CD4-positive, alpha-beta T cell (primary cell): ENCODE data around the gene CCDC70. TPM values are rescaled to one million over a fixed set of nuclear protein-coding genes. Genes with fewer than 3 reads are reported as not detected.
"Not testable (repeated sequence)": the region's sequence is repeated elsewhere in the genome, so short reads cannot be mapped to it uniquely, and the experiment has no call there.

Source experiments
- ATAC-seq: fragments of 200-7000 bp; cut with Tn5 transposase; one replicate; pipeline ENCODE4 v1.10.0; 2022; ENCODE audit warnings: mild to moderate bottlenecking; ENCODE audit not compliant: poor library complexity
- CTCF ChIA-PET: fragments of 350-600 bp; sonication (Branson Sonifier 250); formaldehyde crosslinking; loops from one replicate; lab custom pipeline; 2021; ENCODE audit warnings: antibody characterized with exemption, inconsistent platforms; lab: Charles Lee
- POLR2A ChIA-PET: fragments of 350-600 bp; sonication (Branson Sonifier 250); formaldehyde crosslinking; loops from one replicate; lab custom pipeline; 2021; ENCODE audit warnings: antibody characterized with exemption, inconsistent platforms; lab: Charles Lee
- DNase-seq, 14 experiments: peaks; one replicate each; pipeline ENCODE4 v3.0.0-alpha.2; 2013 to 2020; ENCODE audit warnings: mixed read lengths in 2 of 14
- H3K27ac ChIP-seq, 2 donors: one replicate each; pipeline versions ENCODE4 v1.5.1 to v1.7.0; 2013; ENCODE audit warnings: low read length in 2 of 2, low read depth in 1 of 2, mild to moderate bottlenecking in 1 of 2
- H3K27me3 ChIP-seq, 2 experiments: 1 replicate in 1 of 2; 2 replicates in 1 of 2; pipeline versions ENCODE4 v1.6.1 to v1.7.0; 2013; ENCODE audit warnings: low read length in 2 of 2, control low read depth in 1 of 2, mild to moderate bottlenecking in 1 of 2, moderate library complexity in 1 of 2; ENCODE audit not compliant: insufficient read depth in 2 of 2, control insufficient read depth in 1 of 2
- H3K36me3 ChIP-seq: one replicate; pipeline ENCODE4 v1.6.1; 2013; ENCODE audit warnings: low read length, control low read depth; ENCODE audit not compliant: insufficient read depth
- H3K4me1 ChIP-seq: one replicate; pipeline ENCODE4 v1.6.1; 2013; ENCODE audit warnings: low read length, control low read depth; ENCODE audit not compliant: insufficient read depth
- H3K4me3 ChIP-seq: one replicate; pipeline ENCODE4 v1.5.1; 2013; ENCODE audit warnings: mild to moderate bottlenecking, low read length, moderate library complexity
- H3K9me3 ChIP-seq, 2 experiments: 1 replicate in 1 of 2; 2 replicates in 1 of 2; pipeline versions ENCODE4 v1.6.1 to v1.7.0; 2013; ENCODE audit warnings: low read length in 2 of 2, mild to moderate bottlenecking in 2 of 2, control low read depth in 1 of 2, moderate library complexity in 1 of 2; ENCODE audit not compliant: control insufficient read depth in 1 of 2, insufficient read depth in 1 of 2
- H3K27ac Mint-ChIP-seq: one replicate; pipeline ENCODE4 v1.8.0; 2020; ENCODE audit warnings: mixed read lengths
- H3K27me3 Mint-ChIP-seq: one replicate; pipeline ENCODE4 v1.8.0; 2021; ENCODE audit warnings: mixed read lengths
- H3K36me3 Mint-ChIP-seq: one replicate; pipeline ENCODE4 v1.8.0; 2021; ENCODE audit warnings: low read depth, mixed read lengths
- H3K4me1 Mint-ChIP-seq: one replicate; pipeline ENCODE4 v1.8.0; 2021; ENCODE audit warnings: low read depth, mixed read lengths
- H3K4me3 Mint-ChIP-seq: one replicate; pipeline ENCODE4 v1.8.0; 2020; ENCODE audit warnings: mild to moderate bottlenecking, mixed read lengths
- H3K9me3 Mint-ChIP-seq: one replicate; pipeline ENCODE4 v1.8.0; 2020; ENCODE audit warnings: mixed read lengths
- CTCF ChIP-seq: fragments of 200-600 bp; IDR thresholded peaks from one replicate; pipeline ENCODE4 v1.8.0; 2022; ENCODE audit warnings: antibody characterized with exemption, mild to moderate bottlenecking
- intact Hi-C, 2 experiments: fragments of 100-400 bp; cut with DNase I in 1 of 2; cut with micrococcal nuclease in 1 of 2; formaldehyde crosslinking; loops; one replicate each; pipeline versions ENCODE4 v1.15.1 to v1.9.0; 2023 to 2025; cut with DNase I, micrococcal nuclease
- total RNA-seq, 174 experiments: library from RNA in 2 of 174; stranded (reverse) in 2 of 174; gene quantifications; one replicate each; pipeline ENCODE4 v1.2.3 and lab custom pipeline; 2021 to 2026

The CCDC70 gene
- total RNA-seq, 2 experiments from 2014 or later, result not detected

- TF ChIP-seq CTCF, result no peak
- Mint-ChIP-seq H3K9me3 (no peaks in the 10 kb centered on the region), H3K4me3 (no peak overlapping the region), H3K4me1 (peaks cover 22% of the 10 kb centered on the region), H3K27me3 (no peaks in the 10 kb centered on the region), H3K27ac (no peak overlapping the region), H3K36me3 (no peaks in the 10 kb centered on the region)
- no peak overlapping the region for H3K4me3 ChIP-seq
- ChIA-PET CTCF (no interaction called here), POLR2A (no interaction called here)
- peaks cover 9% of the 10 kb centered on the region for H3K4me1 ChIP-seq
- no peaks in the 10 kb centered on the region for H3K9me3 ChIP-seq
- no peak overlapping the region for H3K27ac ChIP-seq
- H3K36me3 ChIP-seq, result no peaks in the 10 kb centered on the region
- H3K27me3 ChIP-seq, result no peaks in the 10 kb centered on the region
- ATAC-seq (no peak), DNase-seq (no peak)
- intact Hi-C loops, result no loop called here
Observed at GRCh38 chr13:51906581-51906980, 44.8 kb downstream of the CCDC70 start.

GRCh38 chr13:51907040-51907732 lies 45.4 kb downstream of the CCDC70 start:
- ATAC-seq (no peak), DNase-seq (no peak)
- CTCF ChIA-PET, result no interaction called here
- no peaks in the 10 kb centered on the region for H3K27me3 ChIP-seq
- TF ChIP-seq CTCF, result no peak
- no peak overlapping the region for H3K4me3 Mint-ChIP-seq
- H3K36me3 Mint-ChIP-seq, result no peaks in the 10 kb centered on the region
- H3K36me3 ChIP-seq, result no peaks in the 10 kb centered on the region
- no peak overlapping the region for H3K4me3 ChIP-seq
- peaks cover 22% of the 10 kb centered on the region for H3K4me1 Mint-ChIP-seq
- no peak overlapping the region for H3K27ac ChIP-seq
- H3K9me3 Mint-ChIP-seq, result no peaks in the 10 kb centered on the region
- POLR2A ChIA-PET, result no interaction called here
- no peaks in the 10 kb centered on the region for H3K9me3 ChIP-seq
- intact Hi-C loops, result no loop called here
- H3K27ac Mint-ChIP-seq, result no peak overlapping the region
- peaks cover 9% of the 10 kb centered on the region for H3K4me1 ChIP-seq
- no peaks in the 10 kb centered on the region for H3K27me3 Mint-ChIP-seq

- H3K27me3 ChIP-seq, H3K36me3 Mint-ChIP-seq, H3K4me1 ChIP-seq, H3K27me3 Mint-ChIP-seq, POLR2A ChIA-PET, H3K27ac ChIP-seq, DNase-seq, intact Hi-C loops, H3K9me3 ChIP-seq, CTCF ChIA-PET, H3K9me3 Mint-ChIP-seq, H3K36me3 ChIP-seq, H3K4me3 ChIP-seq, H3K27ac Mint-ChIP-seq, ATAC-seq: not testable (repeated sequence)
- H3K4me1 Mint-ChIP-seq, result peaks cover 15% of the 10 kb centered on the region
- peak overlapping the region; percentile 48 for H3K4me3 Mint-ChIP-seq
Observed at GRCh38 chr13:51909265-51909664, 47.5 kb downstream of the CCDC70 start.

GRCh38 chr13:51910508-51910907 lies 48.7 kb downstream of the CCDC70 start:
- intact Hi-C loops, result no loop called here
- Mint-ChIP-seq H3K27me3 (no peaks in the 10 kb centered on the region), H3K36me3 (no peaks in the 10 kb centered on the region), H3K4me3 (no peak overlapping the region), H3K4me1 (peaks cover 15% of the 10 kb centered on the region), H3K9me3 (no peaks in the 10 kb centered on the region), H3K27ac (no peak overlapping the region)
- Histone ChIP-seq H3K27me3 (no peaks in the 10 kb centered on the region), H3K4me1 (peaks cover 3% of the 10 kb centered on the region), H3K27ac (no peak overlapping the region), H3K36me3 (no peaks in the 10 kb centered on the region), H3K4me3 (no peak overlapping the region), H3K9me3 (no peaks in the 10 kb centered on the region)
- ChIA-PET CTCF (no interaction called here), POLR2A (no interaction called here)
- DNase-seq (no peak), ATAC-seq (no peak)
- TF ChIP-seq CTCF, result no peak
